HG02938 (cell line): ENCODE data around the gene KLHL1.
A peak's percentile ranks its signal among the peaks of the same experiment; 100 is the strongest.
"Not testable (repeated sequence)": the region's sequence is repeated elsewhere in the genome, so short reads cannot be mapped to it uniquely, and the experiment has no call there.

ENCODE experiments used
- ATAC-seq: cut with Tn5 transposase; IDR thresholded peaks from one replicate; pipeline ENCODE4 v1.9.1; 2021; ENCODE audit warnings: mild to moderate bottlenecking, moderate library complexity; ENCODE audit not compliant: unreplicated experiment

Gene KLHL1

DNA sequence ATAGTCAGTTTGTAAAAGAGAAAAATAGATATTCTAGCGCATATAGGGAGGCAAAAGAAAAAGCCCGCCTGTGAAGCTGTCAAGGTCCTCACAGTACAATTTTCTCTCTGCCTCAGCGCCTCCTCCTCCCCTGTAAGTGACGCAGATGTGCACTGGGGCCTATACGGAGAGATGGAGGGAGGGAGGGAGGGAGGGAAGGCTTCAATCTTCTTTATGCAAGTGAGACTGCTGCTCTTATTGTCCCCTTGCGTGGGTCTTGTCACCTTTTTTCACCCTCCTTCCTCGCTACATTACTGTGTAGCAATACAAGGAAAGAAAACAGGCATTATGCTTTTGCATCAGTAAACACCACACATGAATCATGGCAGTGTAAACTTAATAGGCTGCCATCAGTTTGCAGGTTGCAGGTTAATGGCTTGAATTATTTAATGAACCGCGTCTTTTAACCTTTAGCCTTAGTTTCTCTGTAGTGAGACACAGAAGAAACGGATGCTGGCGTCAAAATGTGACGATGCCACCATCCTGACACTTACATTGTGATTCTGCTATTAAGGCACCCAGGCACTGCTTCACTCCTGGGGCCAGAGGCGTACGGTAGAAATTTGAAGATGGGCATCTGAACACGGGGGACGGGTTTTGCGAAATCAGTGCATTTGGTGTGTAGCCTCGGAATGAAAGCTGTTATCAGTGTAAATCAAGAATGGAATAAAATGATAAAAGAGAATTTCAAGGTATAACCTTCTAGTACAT, at the start of gene KLHL1:
TSS of gene KLHL1 (minus strand) at position 97 of the 750 bp plus-strand sequence. CDS start 753 bp downstream, outside the sequence.
- no peak for ATAC-seq

DNA sequence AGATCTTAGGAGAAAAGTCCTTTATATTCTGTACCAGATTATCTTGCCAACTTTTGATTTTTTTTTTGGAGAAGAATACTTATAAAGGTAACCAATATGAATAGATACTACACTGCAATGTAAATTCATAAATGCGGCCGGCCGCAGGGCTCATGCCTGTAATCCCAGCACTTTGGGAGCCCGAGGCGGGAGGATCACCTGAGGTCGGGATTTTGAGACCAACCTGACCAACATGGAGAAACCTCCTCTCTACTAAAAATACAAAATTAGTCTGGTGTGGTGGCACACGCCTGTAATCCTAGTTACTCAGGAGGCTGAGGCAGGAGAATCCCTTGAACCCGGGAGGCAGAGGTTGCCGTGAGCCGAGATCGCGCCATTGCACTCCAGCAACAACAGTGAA, 34.4 kb upstream of the KLHL1 start:
- not testable (repeated sequence) for ATAC-seq

DNA sequence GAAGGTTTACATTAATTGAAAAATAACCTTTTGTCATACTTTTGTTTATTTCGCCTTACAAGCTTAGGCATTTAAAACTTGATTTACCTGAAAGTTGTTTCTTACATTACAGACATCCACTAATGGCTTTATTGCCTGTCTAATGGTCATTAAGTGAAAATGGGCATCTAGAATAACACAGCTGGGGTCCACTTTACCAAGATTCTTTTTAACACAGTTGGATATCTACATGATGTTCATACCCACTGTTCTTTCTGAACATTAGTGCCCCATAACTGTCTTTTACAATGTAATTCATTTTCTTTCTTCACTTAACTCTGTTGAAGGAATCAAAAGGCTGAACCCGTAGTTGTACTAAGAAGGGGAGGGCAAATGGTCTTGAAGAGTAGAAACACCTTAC, 19.8 kb upstream of the KLHL1 start:
- no peak for ATAC-seq

DNA sequence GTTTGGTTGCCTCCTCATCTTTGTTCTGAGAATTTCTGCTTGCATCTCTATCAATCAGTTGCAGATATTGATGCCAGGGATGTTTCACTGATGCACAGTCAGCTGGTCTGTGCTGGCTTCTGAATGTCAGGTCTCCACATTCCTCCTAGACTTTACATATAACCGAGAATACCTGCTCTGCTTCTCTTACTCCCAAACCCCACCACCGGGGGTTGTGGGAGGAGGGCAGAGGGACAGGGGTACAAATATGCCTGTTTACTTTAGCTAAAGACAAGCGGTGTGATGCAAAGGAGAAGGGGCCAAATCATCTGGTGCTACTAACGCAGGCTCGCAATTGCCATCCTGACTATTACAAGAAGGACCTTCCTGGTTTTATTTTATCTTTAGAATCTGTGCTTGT, 17.4 kb upstream of the KLHL1 start:
- no peak for ATAC-seq

GRCh38 chr13:70117338-70117905, 9.2 kb upstream of the KLHL1 start:
- ATAC-seq, result no peak

- ATAC-seq, result no peak
Measured at GRCh38 chr13:70107498-70108281, 562 bp downstream of the KLHL1 start, which contains the start of gene ATXN8OS. ATXN8OS (plus strand) TSS chr13:70107826.

- no peak for ATAC-seq
Measured at GRCh38 chr13:70107125-70107497, 1.1 kb downstream of the KLHL1 start.

DNA sequence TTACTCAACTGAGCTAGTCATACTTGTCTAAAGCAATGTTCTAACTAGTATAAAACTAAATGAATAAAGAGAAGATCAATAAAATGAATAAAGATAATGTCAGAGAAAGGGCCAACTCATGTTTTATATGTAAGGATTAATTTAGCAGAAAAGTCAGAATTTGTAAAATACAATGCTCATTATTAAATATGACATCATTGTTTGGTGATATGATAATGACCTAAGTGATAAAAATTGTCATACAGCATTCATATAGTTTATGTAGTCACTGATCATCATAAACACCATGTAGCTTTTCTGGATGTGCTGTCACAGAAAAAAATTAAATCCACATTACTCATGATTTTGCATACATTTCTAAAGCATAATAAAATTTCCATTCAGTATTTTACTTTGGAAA, 3.8 kb downstream of the KLHL1 start:
- no peak for ATAC-seq

DNA sequence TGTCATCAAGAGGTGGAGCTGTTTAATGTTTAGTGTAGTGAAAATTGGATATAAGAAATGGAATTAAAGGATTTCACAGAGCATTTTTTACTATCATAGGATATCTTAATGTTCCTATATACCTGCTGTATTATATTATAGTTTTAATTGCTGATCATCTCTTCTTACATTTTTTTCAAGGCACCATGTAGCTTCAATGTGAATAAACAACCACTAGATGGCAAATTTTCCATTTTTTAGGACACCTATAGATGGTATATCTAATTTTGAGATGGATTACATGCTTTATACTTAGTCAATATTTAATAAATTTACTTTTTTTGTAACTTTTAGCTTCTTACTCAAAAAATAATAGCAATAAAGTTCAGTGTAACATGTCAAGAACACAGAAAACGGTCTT, 9.6 kb downstream of the KLHL1 start:
- ATAC-seq, result no peak

- peak; percentile 91 for ATAC-seq
Measured at GRCh38 chr13:70090036-70090723, 18.1 kb downstream of the KLHL1 start.

- no peak for ATAC-seq
Measured at GRCh38 chr13:70088926-70089325, 19.3 kb downstream of the KLHL1 start.

- no peak for ATAC-seq
Measured at GRCh38 chr13:70087247-70087646, 21.0 kb downstream of the KLHL1 start.

DNA sequence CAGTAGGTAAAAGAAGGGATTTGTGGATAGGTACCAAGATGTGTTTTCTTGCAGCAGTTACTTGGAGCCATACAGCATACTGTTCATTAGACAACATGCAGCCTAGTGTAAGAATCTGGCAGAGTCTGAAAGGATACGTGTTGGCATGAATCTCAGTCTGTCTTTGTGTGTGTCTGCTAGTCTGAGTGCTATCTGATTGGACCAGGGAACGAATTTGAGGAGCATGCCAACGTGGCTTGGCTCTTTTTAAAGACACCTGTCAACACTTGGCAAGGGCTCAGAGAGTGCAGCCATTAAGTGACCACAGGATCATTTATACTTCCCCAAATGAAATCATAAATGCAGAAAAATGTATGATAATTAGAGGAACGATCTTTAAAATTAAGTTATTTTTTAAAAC, 28.2 kb downstream of the KLHL1 start:
- no peak for ATAC-seq

GRCh38 chr13:70054572-70054971, 53.7 kb downstream of the KLHL1 start:
- ATAC-seq, result no peak

- ATAC-seq, result no peak
Measured at GRCh38 chr13:70051531-70051930, 56.7 kb downstream of the KLHL1 start.

GRCh38 chr13:70043685-70044084, 64.6 kb downstream of the KLHL1 start:
- peak; percentile 69 for ATAC-seq

DNA sequence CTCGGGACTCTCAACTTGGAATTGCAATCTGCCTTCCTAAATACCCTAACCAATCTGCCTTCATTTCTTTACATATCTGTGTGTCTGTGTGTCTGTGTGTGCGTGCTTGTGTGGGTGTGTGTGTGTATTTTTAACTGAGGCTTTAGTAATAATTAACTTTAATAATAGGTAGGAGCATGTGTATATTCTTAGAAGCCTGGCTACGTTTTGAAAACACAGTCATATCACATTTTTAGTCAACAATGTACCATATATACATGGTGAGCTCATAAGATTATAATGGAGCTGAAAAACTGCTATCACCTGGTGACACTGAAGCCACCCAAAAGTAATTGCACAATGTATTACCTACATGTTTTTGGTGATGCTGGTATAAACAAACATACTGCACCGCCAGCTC, 66.1 kb downstream of the KLHL1 start:
- peak; percentile 72 for ATAC-seq

DNA sequence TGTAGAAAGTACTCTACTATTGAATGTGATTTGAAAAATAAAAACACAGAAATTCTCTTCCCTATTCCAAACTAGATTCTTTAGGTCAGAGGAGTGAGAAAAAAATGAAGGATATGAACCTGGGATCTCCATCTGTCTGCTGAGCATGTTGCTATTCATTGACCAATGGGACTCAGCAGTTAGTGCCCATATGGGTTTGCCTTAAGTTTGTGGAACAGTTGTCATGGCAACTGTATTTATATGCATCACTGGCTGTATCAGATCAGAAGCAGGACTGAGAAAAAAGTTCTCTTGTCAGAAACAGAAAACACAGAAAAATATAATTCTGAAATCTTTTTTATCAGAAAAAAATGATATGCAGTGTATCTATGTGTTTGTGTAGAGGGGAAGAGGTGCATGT, 74.0 kb downstream of the KLHL1 start:
- no peak for ATAC-seq

DNA sequence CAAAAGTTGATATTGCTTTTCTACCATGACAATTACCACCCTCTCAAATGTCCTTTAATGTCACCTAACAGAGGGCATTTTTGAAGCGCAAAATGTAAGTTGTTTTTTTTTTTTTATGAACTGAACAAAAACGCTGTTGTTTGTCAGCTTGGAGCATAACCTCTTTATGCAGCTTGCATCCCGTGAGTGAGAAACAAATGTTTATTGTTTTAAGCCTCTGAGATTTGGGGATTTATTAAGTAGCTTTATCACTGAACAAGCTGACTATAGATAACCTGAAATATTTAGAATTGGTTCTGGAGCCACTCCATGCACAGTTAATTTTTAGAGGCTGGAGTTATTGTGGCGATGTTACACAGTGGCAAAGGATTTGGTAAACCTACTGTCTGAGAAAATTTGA, 80.7 kb downstream of the KLHL1 start:
- ATAC-seq, result no peak

GRCh38 chr13:70023516-70023915, 84.7 kb downstream of the KLHL1 start:
- ATAC-seq, result no peak

- ATAC-seq, result no peak
Measured at GRCh38 chr13:70022646-70023045, 85.6 kb downstream of the KLHL1 start.
